ENCODE data around the gene CTTNBP2NL. TPM values are rescaled to one million over a fixed set of nuclear protein-coding genes. Genes with fewer than 3 reads are reported as not detected.

The CTTNBP2NL gene
- total and polyA plus RNA-seq, 2 of the 4 experiments (the other 2 are of a cell fraction), result 12.4 to 22.0 TPM

DNA sequence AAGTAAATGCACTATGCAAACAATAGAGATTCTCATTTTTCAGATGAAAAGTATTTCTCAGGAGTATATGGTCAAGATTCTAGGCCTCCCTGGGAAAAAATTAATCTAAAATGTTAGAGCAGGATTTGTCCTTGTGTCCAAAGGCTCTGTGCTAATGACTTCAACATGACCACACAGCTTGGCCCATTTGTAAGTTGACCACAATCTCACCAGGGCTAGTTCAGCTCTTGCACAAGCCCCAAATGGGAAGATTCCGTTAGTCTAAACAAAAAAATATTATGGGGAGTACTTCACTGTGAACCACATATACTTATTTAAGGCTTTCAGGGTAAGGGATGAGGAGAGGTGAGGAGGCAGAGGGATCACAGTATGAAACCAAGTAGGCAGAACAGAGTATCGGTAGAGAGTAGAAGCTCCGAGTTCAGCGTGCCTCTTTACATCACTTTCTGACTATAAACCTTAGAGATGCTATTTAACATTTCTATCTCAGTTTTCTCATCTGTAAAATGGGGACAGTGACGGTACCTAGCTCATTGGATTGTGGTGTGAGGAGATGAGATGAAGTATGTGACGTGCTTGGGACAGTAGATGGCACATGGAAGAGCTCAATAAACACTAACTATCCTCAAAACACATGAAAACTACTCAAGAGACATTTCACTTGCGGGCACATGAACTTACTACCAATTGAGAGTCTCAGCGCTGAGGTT lies 37.8 kb upstream of the CTTNBP2NL start:
- Histone ChIP-seq H3K27ac (ENCODE audit: insufficient read depth, low read length) (no peak overlapping the region), H2AK9ac (replicated peaks; ENCODE audit: low read depth, low read length, poor library complexity) (no peak overlapping the region), H4K91ac (ENCODE audit: insufficient read depth, low read depth, low read length) (no peak overlapping the region), H2BK20ac (ENCODE audit: low read depth, low read length) (no peak overlapping the region), H3K9ac (ENCODE audit: low read depth, low read length) (no peak overlapping the region), H3K36me3 (ENCODE audit: control insufficient read depth, insufficient read depth, low read length) (no peaks in the 10 kb centered on the region), H3K79me1 (ENCODE audit: low read depth in 1 of 2, low read length in 2 of 2) (no peaks in the 10 kb centered on the region), H3K14ac (replicated peaks; ENCODE audit: low read depth, low read length) (no peak overlapping the region), H4K20me1 (ENCODE audit: insufficient read depth, low read length) (no peaks in the 10 kb centered on the region), H3K23ac (ENCODE audit: low read depth, low read length) (no peak overlapping the region), H4K5ac (ENCODE audit: low read depth, low read length) (no peak overlapping the region), H3K4me1 (ENCODE audit: control insufficient read depth, insufficient read depth, low read length) (peaks cover 11% of the 10 kb centered on the region), H3K56ac (ENCODE audit: extremely low read depth, insufficient read depth, low read length) (no peak overlapping the region), H4K8ac (ENCODE audit: low read depth in 2 of 2, low read length in 2 of 2) (no peak overlapping the region), H3K9me1 (ENCODE audit: insufficient read depth, low read length) (peaks cover 5% of the 10 kb centered on the region), H3K4ac (ENCODE audit: low read depth, low read length) (no peak overlapping the region), H3K4me2 (ENCODE audit: low read depth, low read length) (no peak overlapping the region), H2BK5ac (ENCODE audit: low read depth, low read length, poor library complexity, severe bottlenecking) (no peak overlapping the region), H2BK15ac (ENCODE audit: low read depth, low read length) (no peak overlapping the region), H3K27me3 (ENCODE audit: control insufficient read depth, insufficient read depth, low read length) (peaks cover 28% of the 10 kb centered on the region), H3K9me3 (ENCODE audit: control insufficient read depth, insufficient read depth, low read length) (no peaks in the 10 kb centered on the region), H2AFZ (replicated peaks; ENCODE audit: low read length, poor library complexity) (no peak overlapping the region), H2AK5ac (ENCODE audit: low read depth, low read length) (no peak overlapping the region), H3K4me3 (ENCODE audit: insufficient read depth, low read depth, low read length) (no peak overlapping the region), H2BK120ac (ENCODE audit: low read depth, low read length) (no peak overlapping the region), H3K18ac (ENCODE audit: low read depth, low read length) (no peak overlapping the region)
- no peak for ATAC-seq (ENCODE audit: low read depth)
- peak; percentile 8 for DNase-seq
- dilution Hi-C loops (cut with HindIII; ENCODE audit: low sequenced_read_pairs, unreplicated experiment) (no loop called here), in situ Hi-C loops (cut with MboI; ENCODE audit: low sequenced_read_pairs) (loop anchor here (25.0 kb wide), 1 partner anchor 871 kb away; no protein-coding TSS in a partner anchor), intact Hi-C loops (cut with micrococcal nuclease) (no loop called here)
- ChIA-PET POLR2A (ENCODE audit: unreplicated experiment) (interaction anchor here (0.6 kb wide), 1 partner anchor 138 kb away, joined by 3 read pairs; no protein-coding TSS in a partner anchor), CTCF (interaction anchor here (0.9 to 7.0 kb wide), 4 partner anchors 12 to 256 kb away, joined by 3 to 42 read pairs (median 3); no protein-coding TSS in a partner anchor)
- no TSS peak for BruUV-seq (replicated peaks)
- no CpG with 5 or more reads among the region's 8 CpGs for WGBS, 2 experiments (ENCODE audit: extremely low coverage in 2 of 2, insufficient read length in 1 of 2)
- no peak for TF ChIP-seq CEBPB (IDR thresholded peaks at IDR 0.05; ENCODE audit: low read depth, low read length)
- no peak for TF ChIP-seq BHLHE40 (IDR thresholded peaks at IDR 0.05; ENCODE audit: low read depth, low read length)
- TF ChIP-seq, protein P1, sequence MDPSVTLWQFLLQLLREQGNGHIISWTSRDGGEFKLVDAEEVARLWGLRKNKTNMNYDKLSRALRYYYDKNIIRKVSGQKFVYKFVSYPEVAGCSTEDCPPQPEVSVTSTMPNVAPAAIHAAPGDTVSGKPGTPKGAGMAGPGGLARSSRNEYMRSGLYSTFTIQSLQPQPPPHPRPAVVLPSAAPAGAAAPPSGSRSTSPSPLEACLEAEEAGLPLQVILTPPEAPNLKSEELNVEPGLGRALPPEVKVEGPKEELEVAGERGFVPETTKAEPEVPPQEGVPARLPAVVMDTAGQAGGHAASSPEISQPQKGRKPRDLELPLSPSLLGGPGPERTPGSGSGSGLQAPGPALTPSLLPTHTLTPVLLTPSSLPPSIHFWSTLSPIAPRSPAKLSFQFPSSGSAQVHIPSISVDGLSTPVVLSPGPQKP (IDR thresholded peaks at IDR 0.05; ENCODE audit: borderline replicate concordance, low read depth, low read length), result no peak
- TF ChIP-seq NFE2L2 (IDR thresholded peaks at IDR 0.05; ENCODE audit: low read depth, low read length), result no peak
- TF ChIP-seq USF2 (IDR thresholded peaks at IDR 0.05; ENCODE audit: low read depth, low read length), result no peak
- TF ChIP-seq RAD21 (IDR thresholded peaks at IDR 0.05; ENCODE audit: low read length), result no peak
- TF ChIP-seq MXI1 (IDR thresholded peaks at IDR 0.05; ENCODE audit: borderline replicate concordance, low read depth, low read length), result no peak
- no peak for TF ChIP-seq RFX5 (IDR thresholded peaks at IDR 0.05; ENCODE audit: low read depth, low read length)
- TF ChIP-seq MAFK (IDR thresholded peaks at IDR 0.05; ENCODE audit: low read depth, low read length), result no peak
- no peak for TF ChIP-seq CHD1 (IDR thresholded peaks at IDR 0.05; ENCODE audit: low read depth, low read length)
- no peak for TF ChIP-seq FOS (IDR thresholded peaks at IDR 0.05; ENCODE audit: low read depth, low read length)
- no peak for TF ChIP-seq RCOR1 (IDR thresholded peaks at IDR 0.05; ENCODE audit: insufficient replicate concordance, low read length)
